Measurements from ENCODE around the gene FAM98A.
A peak's percentile ranks its signal among the peaks of the same experiment; 100 is the strongest.

The FAM98A gene

DNA sequence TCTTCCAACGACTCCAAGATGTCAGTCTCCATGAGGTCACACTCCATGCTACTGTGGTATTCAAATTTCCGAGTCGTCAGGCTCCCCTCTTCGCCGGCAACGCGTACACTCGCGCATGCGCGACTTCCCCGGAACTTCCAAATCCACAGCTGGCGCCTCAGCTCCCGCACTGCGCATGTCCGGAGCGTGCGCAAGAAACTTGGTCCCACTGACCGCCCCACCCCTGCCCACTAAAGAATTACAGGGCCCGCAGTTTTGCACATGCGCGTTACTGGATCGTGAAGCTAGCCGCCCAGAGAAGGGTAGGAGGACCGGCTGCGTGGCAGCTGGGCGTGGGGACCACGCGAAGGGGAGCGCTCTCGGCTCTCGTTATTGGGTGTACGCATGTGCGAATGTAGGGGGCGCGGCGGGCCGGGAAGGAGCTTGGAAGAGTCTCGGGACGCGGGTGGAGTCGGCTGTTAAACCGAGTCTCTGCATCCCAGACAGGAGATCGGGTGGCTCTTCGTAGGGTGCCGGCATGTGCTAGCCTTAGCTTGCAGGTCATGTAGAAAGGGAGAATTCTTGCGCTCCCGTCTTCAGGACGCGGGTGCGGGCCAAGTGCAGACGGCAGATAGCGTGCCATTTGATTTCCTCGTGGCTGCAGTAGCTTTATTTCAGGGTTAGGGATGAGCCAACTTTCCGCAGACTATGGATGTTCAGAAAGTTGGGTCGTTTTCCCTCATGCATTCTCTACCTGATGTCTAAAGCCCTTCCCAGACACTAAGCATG lies at the start of gene FAM98A:
Gene FAM98A, minus strand, starts transcription at position 125 of the 768 bp plus-strand sequence. Its CDS starts 78 bp downstream, at position 47.
- DNase-seq (ENCODE audit: low read depth in 2 of 2): peak; percentile 98

DNA sequence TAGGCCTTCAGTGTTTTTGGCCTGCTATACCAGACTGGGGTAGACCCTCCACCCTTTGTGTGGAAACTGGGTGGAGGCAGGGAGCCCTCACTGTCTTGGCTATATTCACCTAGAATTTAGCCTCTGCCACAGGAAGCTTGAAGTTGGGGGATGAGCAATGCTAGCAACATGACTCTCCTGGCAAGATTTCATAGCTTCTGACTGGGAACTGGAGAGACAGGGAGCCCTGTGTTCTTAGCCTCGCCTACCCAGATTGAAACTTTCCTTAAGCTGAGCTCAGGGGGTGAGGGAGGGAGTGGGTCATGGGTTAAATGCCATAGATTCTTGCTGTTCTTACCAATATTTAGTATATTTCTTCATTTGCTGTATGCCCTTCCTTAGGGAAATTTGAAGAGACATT lies 46.8 kb upstream of the FAM98A start:
- no peak for DNase-seq (ENCODE audit: low read depth in 2 of 2)

DNA sequence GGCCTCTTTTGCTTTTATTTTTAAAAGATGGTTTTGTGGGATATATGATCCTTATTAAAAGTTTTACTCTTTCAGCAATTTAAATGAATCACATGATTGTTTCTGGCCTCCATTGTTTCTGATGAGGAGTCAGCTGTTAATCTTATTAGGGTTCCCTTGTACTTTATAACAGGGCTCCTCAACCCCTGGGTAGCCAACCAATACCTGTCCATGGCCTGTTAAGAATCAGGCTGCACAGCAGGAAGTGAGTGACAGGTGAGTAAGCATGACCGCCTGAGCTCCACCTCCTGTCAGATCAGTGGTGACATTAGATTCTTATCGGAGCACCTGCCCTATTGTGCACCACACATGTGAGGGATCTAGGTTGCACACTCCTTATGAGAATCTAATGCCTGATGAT lies 45.1 kb upstream of the FAM98A start:
- no peak for DNase-seq (ENCODE audit: low read depth in 2 of 2)

DNA sequence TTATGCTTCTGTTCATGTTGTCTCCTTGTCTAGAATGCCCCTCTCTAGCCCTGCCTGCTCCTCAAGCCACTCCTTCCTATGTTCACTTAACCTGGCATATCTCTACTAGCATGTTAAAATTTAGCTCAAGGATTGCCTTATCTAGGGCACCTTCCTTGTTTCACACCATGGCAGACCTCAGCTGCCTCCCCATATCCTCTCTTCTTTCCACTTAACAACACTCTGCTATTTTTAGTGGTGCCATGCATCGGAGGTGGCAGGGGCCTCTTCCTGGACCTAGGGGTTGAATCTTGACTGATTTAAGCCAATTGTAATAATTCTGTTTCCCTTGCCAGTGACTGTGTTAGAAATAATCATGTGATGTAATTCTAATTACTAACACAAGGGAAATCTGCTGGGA lies 36.9 kb upstream of the FAM98A start:
- no peak for DNase-seq (ENCODE audit: low read depth in 2 of 2)

DNA sequence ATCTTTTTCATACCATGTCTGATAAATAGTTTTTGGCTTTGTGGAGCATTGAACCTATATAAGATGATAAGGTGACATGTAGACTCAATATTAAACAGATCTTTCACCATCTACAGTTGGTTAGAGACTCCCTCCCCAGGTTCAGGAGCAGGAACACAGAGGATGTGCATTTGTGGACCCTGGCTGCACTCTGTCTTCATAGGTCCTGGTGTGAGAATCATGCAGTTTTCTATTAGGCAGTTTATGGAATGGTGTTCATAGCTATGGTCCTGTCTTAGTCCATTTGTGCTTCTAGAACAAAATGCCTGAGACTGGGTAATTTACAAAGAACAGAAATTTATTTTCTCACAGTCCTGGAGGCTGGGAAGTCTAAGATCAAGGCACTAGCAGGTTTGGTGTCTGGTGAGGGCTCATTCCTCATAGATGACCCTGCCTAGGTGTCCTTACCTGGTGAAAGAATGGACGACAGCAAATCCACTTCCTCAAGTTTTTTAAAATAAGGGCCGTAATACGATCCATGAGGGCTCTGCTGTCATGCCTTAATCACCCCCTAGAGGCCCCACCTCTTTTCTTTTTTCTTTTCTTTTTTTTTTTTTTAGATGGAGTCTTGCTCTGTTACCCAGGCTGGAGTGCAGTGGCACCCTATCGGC lies 35.3 kb upstream of the FAM98A start:
- DNase-seq (ENCODE audit: low read depth in 2 of 2): no peak

DNA sequence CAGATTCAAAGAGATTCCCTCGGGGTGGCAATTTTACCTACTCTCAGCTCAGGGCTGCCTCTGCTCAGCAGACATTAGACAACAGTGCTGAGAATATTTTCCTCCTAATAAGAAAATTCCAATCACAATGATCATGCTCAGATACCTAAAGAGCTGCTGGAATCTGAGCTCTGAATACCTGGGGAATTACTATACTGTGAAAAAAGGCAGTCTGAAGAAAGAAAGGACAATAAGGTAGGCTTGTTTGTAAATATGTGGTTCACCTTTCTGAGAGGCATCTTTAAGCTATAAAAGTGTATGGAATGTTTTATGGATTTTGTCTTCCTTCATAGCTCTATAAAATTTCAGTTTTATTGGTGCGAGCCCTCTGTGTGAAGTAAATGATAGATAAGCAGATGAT lies 34.2 kb upstream of the FAM98A start:
- DNase-seq (ENCODE audit: low read depth in 2 of 2): no peak

DNA sequence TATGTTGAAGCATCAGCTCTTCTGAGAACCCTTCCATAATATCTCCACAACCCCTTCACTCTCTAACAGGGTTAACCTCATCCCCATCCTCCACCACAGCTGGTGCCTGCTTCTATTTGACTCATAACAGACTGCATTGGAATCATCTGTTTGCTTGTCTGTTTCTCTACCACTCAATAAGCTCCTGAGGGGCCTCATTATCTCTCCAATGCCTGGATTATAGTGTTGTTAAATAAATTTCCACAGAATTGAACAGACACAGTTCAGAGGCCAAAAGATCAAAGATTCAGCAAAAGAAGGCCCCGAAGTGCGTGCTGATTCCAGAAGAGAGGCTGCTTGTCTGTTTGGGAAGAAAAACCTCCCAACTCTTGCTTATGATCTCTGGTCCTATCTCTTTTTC lies 33.7 kb upstream of the FAM98A start:
- no peak for DNase-seq (ENCODE audit: low read depth in 2 of 2)

DNA sequence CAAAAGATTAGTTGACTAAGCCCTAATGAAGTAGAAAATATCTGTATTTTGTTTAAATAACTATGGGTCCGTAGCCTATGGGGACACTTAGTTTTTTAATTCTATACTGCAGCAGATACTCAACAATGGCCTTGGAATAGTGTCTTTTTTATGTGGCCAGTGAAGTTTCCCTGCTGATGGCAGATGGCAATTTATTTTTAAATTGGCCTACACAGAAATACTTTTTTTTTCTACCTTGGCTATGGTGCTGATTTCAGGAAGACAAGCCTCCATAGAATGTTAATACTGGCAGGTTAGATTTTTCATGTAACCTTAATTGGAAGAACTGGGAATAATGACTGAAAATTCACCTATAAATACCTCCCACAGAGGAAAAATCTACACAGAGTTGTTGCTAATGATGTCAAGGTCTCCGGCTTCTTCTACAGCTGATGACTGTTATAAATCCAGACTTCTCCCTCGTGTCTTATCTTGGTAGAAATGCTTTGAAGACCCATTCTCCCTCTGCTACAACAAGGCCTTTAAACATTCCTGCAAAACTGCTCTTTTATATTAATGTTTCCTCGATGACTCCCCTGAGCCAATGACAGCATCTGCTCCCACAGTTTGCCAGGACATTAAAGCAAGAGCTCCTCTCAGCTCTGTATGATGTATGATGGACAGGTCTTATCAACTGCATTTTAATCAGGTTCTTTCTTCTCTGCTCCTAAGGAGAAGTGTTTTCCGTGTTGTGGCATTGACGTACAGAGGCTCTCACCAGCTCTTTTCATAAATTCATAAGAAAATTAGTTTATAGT lies 29.1 kb upstream of the FAM98A start:
- no peak for DNase-seq (ENCODE audit: low read depth in 2 of 2)

DNA sequence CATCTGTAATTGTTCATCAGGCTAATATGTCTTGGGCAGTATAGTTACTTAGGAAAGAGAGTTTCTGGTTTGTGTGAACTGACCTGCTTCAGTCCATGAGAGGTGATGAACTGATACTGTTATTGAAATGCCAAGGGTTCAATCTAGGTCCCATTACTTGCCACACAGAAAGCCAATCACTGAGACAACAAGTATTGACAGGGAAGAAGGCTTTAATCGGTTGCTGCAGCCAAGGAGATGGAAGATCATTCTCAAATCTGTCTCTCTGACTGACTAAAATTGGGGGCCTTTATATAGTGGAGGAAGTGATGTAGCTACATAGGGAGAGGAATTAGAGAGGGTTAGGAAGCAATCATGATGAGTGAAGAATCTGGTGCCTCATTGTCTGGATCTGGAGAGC lies 19.9 kb upstream of the FAM98A start:
- no peak for DNase-seq (ENCODE audit: low read depth in 2 of 2)

DNA sequence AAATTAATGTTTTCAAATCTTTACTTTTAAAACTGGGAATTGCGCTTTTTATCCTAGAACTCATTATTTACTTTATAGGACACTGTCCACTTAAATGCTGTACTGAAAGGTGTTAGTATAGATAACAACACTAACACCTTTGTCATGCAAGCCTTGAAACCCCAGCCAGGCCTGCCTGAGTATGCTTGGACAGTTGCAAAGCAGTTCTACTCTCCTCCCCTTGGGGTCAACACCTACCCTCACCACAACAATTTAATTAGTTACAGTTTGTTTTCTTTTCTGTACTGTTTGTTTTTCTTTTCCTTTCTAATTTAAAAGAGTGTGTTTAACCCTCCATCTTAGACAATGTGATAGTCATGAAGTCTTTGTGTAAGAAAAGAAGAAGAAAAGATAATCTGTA lies 18.9 kb upstream of the FAM98A start:
- no peak for DNase-seq (ENCODE audit: low read depth in 2 of 2)

DNA sequence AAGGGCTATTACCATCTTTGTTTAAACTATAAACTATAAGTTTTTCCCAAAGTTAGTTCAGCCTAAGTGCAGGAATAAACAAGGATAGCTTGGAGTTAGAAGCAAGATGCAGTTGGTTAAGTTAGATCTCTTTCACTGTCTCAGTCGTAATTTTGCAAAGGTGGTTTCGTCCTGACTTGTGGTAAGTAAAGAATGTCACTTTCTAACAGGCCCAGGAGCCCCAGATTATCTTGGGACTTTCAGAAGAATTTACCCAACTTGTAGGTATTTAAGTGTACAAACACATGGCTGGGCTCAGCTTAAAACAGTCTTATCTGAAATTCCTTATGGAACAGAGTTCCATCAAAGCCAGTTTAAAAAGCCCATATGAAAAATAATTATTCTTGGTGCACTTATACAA lies 18.3 kb upstream of the FAM98A start:
- no peak for DNase-seq (ENCODE audit: low read depth in 2 of 2)

DNA sequence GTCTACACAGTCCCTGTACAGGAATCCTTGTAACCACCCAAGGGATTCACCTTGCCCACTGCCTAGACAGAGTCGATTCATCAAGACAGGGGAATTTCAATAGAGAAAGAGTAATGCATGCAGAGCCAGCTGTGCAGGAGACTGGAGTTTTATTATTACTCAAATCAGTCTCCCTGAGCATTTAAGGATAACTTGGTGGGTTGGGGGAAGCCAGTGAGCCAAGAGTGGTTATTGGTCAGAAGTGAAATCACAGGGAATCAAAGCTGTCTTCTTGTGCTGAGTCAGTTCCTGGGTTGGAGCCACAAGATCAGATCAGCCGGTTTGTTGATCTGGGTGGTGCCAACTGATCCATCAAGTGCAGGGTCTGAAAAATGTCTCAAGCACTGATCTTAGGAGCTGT lies 17.8 kb upstream of the FAM98A start:
- DNase-seq (ENCODE audit: low read depth in 2 of 2): no peak

DNA sequence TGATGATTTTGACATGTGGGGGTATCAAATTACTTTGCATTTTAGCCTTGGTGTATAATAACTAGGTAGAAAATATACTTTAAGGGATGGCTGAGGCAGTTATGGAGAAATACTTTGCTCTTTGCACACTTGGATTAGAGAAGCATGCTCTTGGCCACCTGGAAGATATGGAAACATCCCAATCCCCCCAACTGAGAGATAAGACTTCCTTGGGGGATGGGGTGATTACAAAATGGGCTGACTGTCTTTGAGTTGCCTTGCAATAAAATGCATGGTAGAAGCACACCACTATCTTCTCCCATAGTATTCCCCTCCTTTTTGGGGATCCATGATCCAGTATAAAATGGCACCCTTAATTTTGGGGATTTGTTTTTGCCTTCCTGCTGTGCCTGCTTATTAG lies 15.1 kb upstream of the FAM98A start:
- DNase-seq (ENCODE audit: low read depth in 2 of 2): no peak

DNA sequence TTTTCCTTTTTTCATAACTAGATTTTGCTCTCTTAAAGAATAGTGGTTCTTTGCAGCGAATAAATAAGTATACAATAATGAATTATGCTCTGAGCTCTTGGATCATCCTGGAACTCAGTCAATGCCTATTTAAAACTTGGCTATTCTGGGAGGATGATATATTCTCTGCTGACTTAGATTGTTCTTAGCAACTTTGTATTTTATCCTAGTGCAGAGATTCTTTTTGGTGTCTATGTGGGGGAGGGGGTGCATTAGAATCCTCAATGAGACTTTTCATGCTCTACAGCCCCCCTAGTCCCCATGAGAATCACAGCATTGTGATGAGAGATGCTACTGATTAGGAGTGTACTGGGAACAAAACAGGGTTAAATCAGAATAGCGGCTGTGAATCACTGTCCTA lies 8.8 kb upstream of the FAM98A start:
- no peak for DNase-seq (ENCODE audit: low read depth in 2 of 2)

DNA sequence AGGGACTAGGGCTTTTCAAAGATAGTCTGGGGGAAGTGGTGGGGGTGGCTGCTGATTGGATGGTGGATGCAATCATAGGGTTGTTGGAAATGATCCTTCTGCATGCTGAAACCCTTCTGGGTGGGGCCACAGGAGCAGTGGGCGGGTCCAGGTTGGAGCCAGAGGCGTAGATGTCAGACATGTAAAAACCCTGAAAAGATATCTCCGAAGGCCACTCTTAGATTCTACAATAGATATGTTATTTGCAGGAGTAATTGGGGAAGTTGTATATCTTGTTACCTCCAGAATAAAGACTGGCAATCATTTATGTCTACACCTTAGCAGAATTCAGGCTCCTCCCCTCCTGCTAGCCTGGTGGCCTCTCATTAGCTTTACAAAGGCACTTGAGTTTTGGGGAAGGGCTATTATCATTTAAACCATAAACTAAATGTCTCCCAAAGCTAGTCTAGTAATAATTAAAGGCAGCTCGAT lies 8.2 kb upstream of the FAM98A start:
- DNase-seq (ENCODE audit: low read depth in 2 of 2): no peak

DNA sequence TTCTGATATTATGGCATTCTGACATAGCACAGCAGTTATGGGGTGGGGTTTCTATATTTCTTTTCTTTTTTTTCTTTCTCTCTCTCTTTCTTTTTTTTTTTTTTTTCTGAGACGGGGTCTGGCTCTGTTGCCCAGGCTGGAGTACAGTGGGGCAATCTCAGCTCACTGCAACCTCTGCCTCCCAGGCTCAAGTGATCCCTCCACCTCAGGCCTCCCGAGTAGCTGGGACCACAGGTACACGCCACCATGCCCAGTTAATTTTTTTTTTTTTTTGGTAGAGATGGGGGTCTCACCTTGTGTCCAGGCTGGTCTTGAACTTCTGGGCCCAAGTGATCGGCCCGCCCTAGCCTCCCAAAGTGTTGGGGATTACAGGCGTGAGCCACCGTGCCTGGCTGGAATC lies 7.5 kb upstream of the FAM98A start:
- DNase-seq (ENCODE audit: low read depth in 2 of 2): no peak

DNA sequence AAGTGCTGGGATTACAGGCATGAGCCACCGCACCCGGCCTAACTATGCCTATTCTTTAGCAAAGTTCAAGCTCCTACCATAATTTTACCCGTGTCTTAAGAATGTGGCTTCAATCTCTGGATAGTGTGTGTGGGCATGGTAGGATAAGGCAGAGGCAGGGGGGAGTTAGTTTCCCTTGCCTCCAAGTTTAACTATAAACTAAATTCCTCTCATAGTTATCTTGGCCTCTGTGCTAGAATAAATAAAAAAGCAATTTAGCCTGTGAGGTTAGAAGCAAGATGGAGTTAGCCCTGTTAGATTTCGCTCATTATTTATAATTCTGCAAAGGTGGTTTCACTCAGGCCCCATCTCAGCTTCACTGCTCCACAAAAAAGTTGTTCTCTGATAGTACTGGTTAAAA lies 7.0 kb upstream of the FAM98A start:
- no peak for DNase-seq (ENCODE audit: low read depth in 2 of 2)

DNA sequence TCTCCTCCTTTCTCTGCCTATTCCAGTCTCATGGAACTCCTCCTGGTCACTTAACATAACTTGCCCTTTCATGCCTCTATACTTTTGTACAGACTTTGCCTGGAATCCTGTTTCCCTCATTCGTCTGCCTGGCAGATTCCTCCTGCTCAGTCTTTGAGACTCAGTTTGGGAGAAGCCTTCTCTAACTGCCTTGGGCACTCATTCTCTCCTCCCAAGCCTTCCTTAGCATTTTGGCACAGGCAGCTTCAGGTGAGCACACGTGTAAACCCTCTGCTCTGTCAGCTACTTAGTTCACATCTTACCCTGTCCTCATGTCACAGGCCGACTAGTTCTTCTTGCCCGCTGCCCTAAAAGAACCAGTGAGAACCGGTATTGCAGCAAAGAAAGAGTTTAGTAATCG lies 6.0 kb upstream of the FAM98A start:
- no peak for DNase-seq (ENCODE audit: low read depth in 2 of 2)

DNA sequence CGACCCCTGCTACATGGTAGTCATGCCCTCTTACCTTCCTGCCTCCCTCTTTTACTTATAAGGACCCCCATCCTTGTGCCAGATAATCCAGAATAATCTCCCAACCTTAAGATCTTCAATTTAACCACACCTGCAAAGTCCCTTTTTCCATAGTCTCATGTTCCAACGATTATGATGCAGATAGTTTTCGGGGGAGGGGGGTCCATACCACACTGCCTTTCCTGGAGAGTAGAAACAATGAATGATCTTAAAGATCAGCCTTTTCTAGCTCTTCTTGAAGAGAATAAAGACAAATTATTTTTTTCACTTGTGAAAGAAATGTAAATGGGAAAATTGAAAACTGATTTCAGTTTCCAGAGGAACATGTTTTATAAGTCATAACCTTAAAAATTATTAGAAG lies 4.3 kb upstream of the FAM98A start:
- DNase-seq (ENCODE audit: low read depth in 2 of 2): no peak

DNA sequence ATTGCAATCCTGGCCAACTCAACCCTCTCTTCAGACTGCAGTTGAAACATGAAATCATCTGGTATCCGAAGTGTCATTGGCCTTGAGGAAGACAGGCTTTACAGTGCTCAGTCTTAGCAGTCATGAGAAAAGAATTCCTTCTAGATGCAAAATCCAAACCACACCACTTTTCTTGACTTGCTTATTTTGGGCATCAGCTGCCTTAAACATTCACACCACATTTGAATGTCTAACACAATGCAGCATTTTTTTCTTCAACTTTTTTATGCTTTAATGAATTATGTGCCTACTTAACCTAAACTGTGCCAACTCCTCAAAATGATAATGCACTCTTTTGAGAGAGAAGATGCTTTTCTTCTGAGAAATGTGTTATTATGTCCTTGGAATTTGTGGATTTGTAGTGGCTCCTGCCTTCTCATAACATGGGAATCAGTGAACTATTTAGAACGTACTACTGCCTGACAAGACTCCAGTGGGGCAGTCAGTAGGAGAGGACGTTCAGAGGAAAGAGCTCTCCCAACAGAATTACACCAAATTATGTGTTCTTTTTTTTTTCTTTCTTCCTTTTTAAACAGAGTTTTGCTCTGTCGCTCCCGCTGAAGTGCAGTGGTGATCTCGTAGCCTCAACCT lies 3.2 kb upstream of the FAM98A start:
- no peak for DNase-seq (ENCODE audit: low read depth in 2 of 2)

DNA sequence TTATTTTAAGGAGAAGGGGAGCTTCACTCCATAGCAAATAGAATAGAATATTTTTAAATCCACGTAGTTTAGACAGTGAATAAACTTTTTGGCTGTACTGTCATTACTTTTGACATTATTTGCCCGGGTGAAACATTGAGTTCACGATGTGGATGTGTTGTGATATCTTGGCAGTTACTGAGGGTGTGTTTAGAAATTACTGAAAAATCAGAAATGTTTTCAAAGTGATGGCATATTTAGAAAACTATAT lies 769 bp upstream of the FAM98A start:
- no peak for DNase-seq (ENCODE audit: low read depth in 2 of 2)

DNA sequence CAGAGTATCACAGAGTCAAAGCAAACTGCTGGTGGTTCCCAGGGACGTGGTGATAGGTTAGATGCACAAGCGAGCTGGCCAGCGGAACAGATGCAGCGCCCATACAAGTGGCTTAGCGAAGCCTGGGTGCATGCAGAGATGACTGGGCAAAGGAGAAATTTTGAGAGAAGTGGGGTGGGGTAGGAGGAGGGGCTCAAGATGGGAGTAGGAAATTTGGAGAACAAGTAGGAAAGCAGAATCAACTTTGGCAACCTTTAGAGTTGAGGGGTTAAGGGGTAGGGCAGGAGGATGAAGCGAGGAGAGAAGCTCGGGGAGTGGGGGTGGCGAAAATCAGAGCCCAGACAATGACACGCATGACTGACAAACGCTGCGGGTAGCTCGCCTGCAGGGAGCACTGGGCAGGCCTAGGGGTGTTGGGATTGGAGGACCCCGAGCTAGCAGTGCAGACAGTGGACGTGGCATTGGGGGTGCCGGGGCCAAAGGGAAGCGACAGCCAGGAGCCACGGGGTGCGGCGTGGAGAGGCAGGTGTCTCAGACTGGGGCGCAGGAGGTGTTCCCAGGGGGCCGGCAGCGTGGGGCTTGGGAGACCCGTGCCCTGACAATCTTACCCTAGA lies 431 bp downstream of the FAM98A start:
- DNase-seq (ENCODE audit: low read depth in 2 of 2): peak in 1 of 2 donors; percentile 13
